Parathyroid adenoma (tissue), 2 donors: ENCODE measurements around the gene ACAA1.

ENCODE experiments used
- H2AFZ ChIP-seq: fragments of 300-600 bp; sonication (generic); one replicate; pipeline ENCODE4 v1.7.0; 2017; ENCODE audit warnings: antibody characterized with exemption, mild to moderate bottlenecking
- H3K27ac ChIP-seq: fragments of 300-600 bp; sonication (generic); one replicate; pipeline ENCODE4 v1.7.0; 2017
- H3K27me3 ChIP-seq: fragments of 300-600 bp; sonication (generic); one replicate; pipeline ENCODE4 v1.7.0; 2017; ENCODE audit warnings: low read length; ENCODE audit not compliant: control insufficient read depth, insufficient read depth
- H3K36me3 ChIP-seq: fragments of 300-600 bp; sonication (generic); one replicate; pipeline ENCODE4 v1.7.0; 2017; ENCODE audit warnings: low read length; ENCODE audit not compliant: control insufficient read depth, insufficient read depth
- H3K4me1 ChIP-seq: fragments of 300-600 bp; sonication (generic); one replicate; pipeline ENCODE4 v1.7.0; 2017; ENCODE audit warnings: control low read depth
- H3K4me2 ChIP-seq: fragments of 300-600 bp; sonication (generic); one replicate; pipeline ENCODE4 v1.7.0; 2017; ENCODE audit warnings: low read length
- H3K4me3 ChIP-seq: fragments of 300-600 bp; sonication (generic); one replicate; pipeline ENCODE4 v1.7.0; 2017; ENCODE audit warnings: low read depth, low read length
- H3K79me2 ChIP-seq: fragments of 300-600 bp; sonication (generic); one replicate; pipeline ENCODE4 v1.7.0; 2017; ENCODE audit warnings: control low read depth
- H3K9ac ChIP-seq: fragments of 300-600 bp; sonication (generic); one replicate; pipeline ENCODE4 v1.7.0; 2017; ENCODE audit warnings: mild to moderate bottlenecking
- H3K9me3 ChIP-seq: fragments of 300-600 bp; sonication (generic); one replicate; pipeline ENCODE4 v1.7.0; 2017; ENCODE audit warnings: low read length; ENCODE audit not compliant: control insufficient read depth
- CTCF ChIP-seq: fragments of 300-600 bp; sonication (generic); IDR thresholded peaks from one replicate; pipeline ENCODE4 v1.7.0; 2017; ENCODE audit warnings: antibody characterized with exemption, mild to moderate bottlenecking
- donor health status: primary hyperparathyroidism.

The ACAA1 gene

GRCh38 chr3:38121451-38121831, 15.5 kb downstream of the ACAA1 start:
- Histone ChIP-seq H3K9me3 (no peaks in the 10 kb centered on the region), H3K79me2 (no peaks in the 10 kb centered on the region), H3K4me2 (no peak overlapping the region), H3K4me3 (no peak overlapping the region), H3K4me1 (no peaks in the 10 kb centered on the region), H2AFZ (no peak overlapping the region), H3K36me3 (no peaks in the 10 kb centered on the region), H3K27me3 (no peaks in the 10 kb centered on the region), H3K9ac (no peak overlapping the region), H3K27ac (no peak overlapping the region)
- no peak for TF ChIP-seq CTCF

GRCh38 chr3:38120693-38121450, 16.1 kb downstream of the ACAA1 start:
- H3K4me3 ChIP-seq: no peak overlapping the region
- H3K4me1 ChIP-seq: no peaks in the 10 kb centered on the region
- H3K79me2 ChIP-seq: no peaks in the 10 kb centered on the region
- no peak overlapping the region for H3K27ac ChIP-seq
- H3K4me2 ChIP-seq: no peak overlapping the region
- TF ChIP-seq CTCF: no peak
- H2AFZ ChIP-seq: no peak overlapping the region
- no peaks in the 10 kb centered on the region for H3K27me3 ChIP-seq
- no peaks in the 10 kb centered on the region for H3K9me3 ChIP-seq
- H3K9ac ChIP-seq: no peak overlapping the region
- no peaks in the 10 kb centered on the region for H3K36me3 ChIP-seq

- Histone ChIP-seq H3K4me2 (no peak overlapping the region), H2AFZ (no peak overlapping the region), H3K27me3 (no peaks in the 10 kb centered on the region), H3K79me2 (no peaks in the 10 kb centered on the region), H3K27ac (no peak overlapping the region), H3K9ac (no peak overlapping the region), H3K9me3 (no peaks in the 10 kb centered on the region), H3K36me3 (no peaks in the 10 kb centered on the region), H3K4me1 (no peaks in the 10 kb centered on the region), H3K4me3 (no peak overlapping the region)
- TF ChIP-seq CTCF: no peak
These were observed 16.9 kb downstream of the ACAA1 start for GRCh38 chr3:38119821-38120692.

- no peak overlapping the region for H3K27ac ChIP-seq
- H3K4me1 ChIP-seq: no peaks in the 10 kb centered on the region
- H3K36me3 ChIP-seq: no peaks in the 10 kb centered on the region
- no peak for TF ChIP-seq CTCF
- no peaks in the 10 kb centered on the region for H3K27me3 ChIP-seq
- no peaks in the 10 kb centered on the region for H3K79me2 ChIP-seq
- H3K9me3 ChIP-seq: no peaks in the 10 kb centered on the region
- no peak overlapping the region for H2AFZ ChIP-seq
- H3K9ac ChIP-seq: no peak overlapping the region
- H3K4me3 ChIP-seq: no peak overlapping the region
- H3K4me2 ChIP-seq: no peak overlapping the region
These were observed 17.7 kb downstream of the ACAA1 start for GRCh38 chr3:38119248-38119544.
